ENCODE results near the gene XPO6.

Gene XPO6

GRCh38 chr16:28161626-28162025 lies 50.1 kb downstream of the XPO6 start:
- no peak overlapping the region for H3K27ac ChIP-seq (ENCODE audit: low read length)
- no peak for DNase-seq (ENCODE audit: low read depth, low spot score)
- no peaks in the 10 kb centered on the region for H3K27me3 ChIP-seq (ENCODE audit: control insufficient read depth, insufficient read depth, low read length)
- no peaks in the 10 kb centered on the region for H3K9me3 ChIP-seq (ENCODE audit: control insufficient read depth, insufficient read depth, low read length)
- peaks cover 3% of the 10 kb centered on the region; the same call in 1 of the 2 replicates for H3K36me3 ChIP-seq (ENCODE audit: control insufficient read depth, insufficient read depth, low read length)
- no peak overlapping the region for H3K4me3 ChIP-seq (ENCODE audit: low read length)
- H3K4me1 ChIP-seq (ENCODE audit: control insufficient read depth, insufficient read depth, low read length), result no peaks in the 10 kb centered on the region

GRCh38 chr16:28158136-28158535 lies 53.6 kb downstream of the XPO6 start:
- DNase-seq (ENCODE audit: low read depth, low spot score), result no peak
- no peak overlapping the region for H3K27ac ChIP-seq (ENCODE audit: low read length)

GRCh38 chr16:28156056-28156680 lies 55.6 kb downstream of the XPO6 start:
- Histone ChIP-seq H3K4me3 (ENCODE audit: low read length) (no peak overlapping the region), H3K27ac (ENCODE audit: low read length) (no peak overlapping the region), H3K4me1 (ENCODE audit: control insufficient read depth, insufficient read depth, low read length) (no peaks in the 10 kb centered on the region), H3K9me3 (ENCODE audit: control insufficient read depth, insufficient read depth, low read length) (no peaks in the 10 kb centered on the region), H3K36me3 (ENCODE audit: control insufficient read depth, insufficient read depth, low read length) (peaks cover 9% of the 10 kb centered on the region; the same call in 1 of the 2 replicates), H3K27me3 (ENCODE audit: control insufficient read depth, insufficient read depth, low read length) (no peaks in the 10 kb centered on the region)
- WGBS (ENCODE audit: insufficient coverage, insufficient read length), result no CpG with 5 or more reads among the region's 10 CpGs
- no peak for DNase-seq (ENCODE audit: low read depth, low spot score)

More at GRCh38 chr16:28158136-28158535, 53.6 kb downstream of the XPO6 start:
- Histone ChIP-seq H3K9me3 (ENCODE audit: control insufficient read depth, insufficient read depth, low read length) (no peaks in the 10 kb centered on the region), H3K36me3 (ENCODE audit: control insufficient read depth, insufficient read depth, low read length) (peaks cover 4% of the 10 kb centered on the region; the same call in 1 of the 2 replicates), H3K4me1 (ENCODE audit: control insufficient read depth, insufficient read depth, low read length) (no peaks in the 10 kb centered on the region), H3K4me3 (ENCODE audit: low read length) (no peak overlapping the region), H3K27me3 (ENCODE audit: control insufficient read depth, insufficient read depth, low read length) (no peaks in the 10 kb centered on the region)
- WGBS (ENCODE audit: insufficient coverage, insufficient read length), result no CpG with 5 or more reads among the region's 1 CpG

- DNase-seq (ENCODE audit: low read depth, low spot score), result no peak
- no peaks in the 10 kb centered on the region for H3K27me3 ChIP-seq (ENCODE audit: control insufficient read depth, insufficient read depth, low read length)
- no peaks in the 10 kb centered on the region for H3K4me1 ChIP-seq (ENCODE audit: control insufficient read depth, insufficient read depth, low read length)
- no peaks in the 10 kb centered on the region for H3K9me3 ChIP-seq (ENCODE audit: control insufficient read depth, insufficient read depth, low read length)
- H3K4me3 ChIP-seq (ENCODE audit: low read length), result no peak overlapping the region
- no peak overlapping the region for H3K27ac ChIP-seq (ENCODE audit: low read length)
- no CpG with 5 or more reads among the region's 3 CpGs for WGBS (ENCODE audit: insufficient coverage, insufficient read length)
- H3K36me3 ChIP-seq (ENCODE audit: control insufficient read depth, insufficient read depth, low read length), result peaks cover 10% of the 10 kb centered on the region; the same call in 1 of the 2 replicates
Measured at GRCh38 chr16:28155293-28155692, 56.5 kb downstream of the XPO6 start.

GRCh38 chr16:28151180-28151579 lies 60.6 kb downstream of the XPO6 start:
- H3K27ac ChIP-seq (ENCODE audit: low read length), result no peak overlapping the region
- WGBS (ENCODE audit: insufficient coverage, insufficient read length), result no CpG with 5 or more reads among the region's 7 CpGs
- no peaks in the 10 kb centered on the region for H3K9me3 ChIP-seq (ENCODE audit: control insufficient read depth, insufficient read depth, low read length)
- peaks cover 10% of the 10 kb centered on the region; the same call in 1 of the 2 replicates for H3K36me3 ChIP-seq (ENCODE audit: control insufficient read depth, insufficient read depth, low read length)
- H3K4me3 ChIP-seq (ENCODE audit: low read length), result no peak overlapping the region
- H3K4me1 ChIP-seq (ENCODE audit: control insufficient read depth, insufficient read depth, low read length), result no peaks in the 10 kb centered on the region
- DNase-seq (ENCODE audit: low read depth, low spot score), result no peak
- no peaks in the 10 kb centered on the region for H3K27me3 ChIP-seq (ENCODE audit: control insufficient read depth, insufficient read depth, low read length)

GRCh38 chr16:28149011-28149888 lies 62.5 kb downstream of the XPO6 start:
- DNase-seq (ENCODE audit: low read depth, low spot score), result no peak

GRCh38 chr16:28146536-28146935 lies 65.2 kb downstream of the XPO6 start:
- no peaks in the 10 kb centered on the region for H3K27me3 ChIP-seq (ENCODE audit: control insufficient read depth, insufficient read depth, low read length)
- H3K27ac ChIP-seq (ENCODE audit: low read length), result no peak overlapping the region
- H3K9me3 ChIP-seq (ENCODE audit: control insufficient read depth, insufficient read depth, low read length), result no peaks in the 10 kb centered on the region
- peaks cover 4% of the 10 kb centered on the region; the same call in 1 of the 2 replicates for H3K36me3 ChIP-seq (ENCODE audit: control insufficient read depth, insufficient read depth, low read length)
- no CpG with 5 or more reads among the region's 3 CpGs for WGBS (ENCODE audit: insufficient coverage, insufficient read length)
- no peaks in the 10 kb centered on the region for H3K4me1 ChIP-seq (ENCODE audit: control insufficient read depth, insufficient read depth, low read length)
- DNase-seq (ENCODE audit: low read depth, low spot score), result no peak
- no peak overlapping the region for H3K4me3 ChIP-seq (ENCODE audit: low read length)

More at GRCh38 chr16:28149011-28149888, 62.5 kb downstream of the XPO6 start:
- peaks cover 6% of the 10 kb centered on the region; the same call in 1 of the 2 replicates for H3K36me3 ChIP-seq (ENCODE audit: control insufficient read depth, insufficient read depth, low read length)
- H3K4me3 ChIP-seq (ENCODE audit: low read length), result no peak overlapping the region
- H3K9me3 ChIP-seq (ENCODE audit: control insufficient read depth, insufficient read depth, low read length), result no peaks in the 10 kb centered on the region
- WGBS (ENCODE audit: insufficient coverage, insufficient read length), result no CpG with 5 or more reads among the region's 12 CpGs
- H3K27me3 ChIP-seq (ENCODE audit: control insufficient read depth, insufficient read depth, low read length), result no peaks in the 10 kb centered on the region
- no peaks in the 10 kb centered on the region for H3K4me1 ChIP-seq (ENCODE audit: control insufficient read depth, insufficient read depth, low read length)
- H3K27ac ChIP-seq (ENCODE audit: low read length), result no peak overlapping the region

- WGBS (ENCODE audit: insufficient coverage, insufficient read length), result no CpG with 5 or more reads among the region's 2 CpGs
- DNase-seq (ENCODE audit: low read depth, low spot score), result no peak
- no peaks in the 10 kb centered on the region for H3K27me3 ChIP-seq (ENCODE audit: control insufficient read depth, insufficient read depth, low read length)
- H3K4me3 ChIP-seq (ENCODE audit: low read length), result no peak overlapping the region
- H3K9me3 ChIP-seq (ENCODE audit: control insufficient read depth, insufficient read depth, low read length), result no peaks in the 10 kb centered on the region
- no peak overlapping the region for H3K27ac ChIP-seq (ENCODE audit: low read length)
- no peaks in the 10 kb centered on the region; the same call in 1 of the 2 replicates for H3K36me3 ChIP-seq (ENCODE audit: control insufficient read depth, insufficient read depth, low read length)
- H3K4me1 ChIP-seq (ENCODE audit: control insufficient read depth, insufficient read depth, low read length), result no peaks in the 10 kb centered on the region
Measured at GRCh38 chr16:28145796-28146195, 66.0 kb downstream of the XPO6 start.

- Histone ChIP-seq H3K27me3 (ENCODE audit: control insufficient read depth, insufficient read depth, low read length) (no peaks in the 10 kb centered on the region), H3K4me1 (ENCODE audit: control insufficient read depth, insufficient read depth, low read length) (no peaks in the 10 kb centered on the region), H3K36me3 (ENCODE audit: control insufficient read depth, insufficient read depth, low read length) (peaks cover 3% of the 10 kb centered on the region; the same call in 1 of the 2 replicates), H3K4me3 (ENCODE audit: low read length) (no peak overlapping the region), H3K9me3 (ENCODE audit: control insufficient read depth, insufficient read depth, low read length) (no peaks in the 10 kb centered on the region), H3K27ac (ENCODE audit: low read length) (no peak overlapping the region)
- WGBS (ENCODE audit: insufficient coverage, insufficient read length), result no CpG with 5 or more reads among the region's 5 CpGs
- no peak for DNase-seq (ENCODE audit: low read depth, low spot score)
Measured at GRCh38 chr16:28140788-28141618, 70.8 kb downstream of the XPO6 start.

- Histone ChIP-seq H3K36me3 (ENCODE audit: control insufficient read depth, insufficient read depth, low read length) (peaks cover 3% of the 10 kb centered on the region; the same call in 1 of the 2 replicates), H3K27me3 (ENCODE audit: control insufficient read depth, insufficient read depth, low read length) (no peaks in the 10 kb centered on the region), H3K27ac (ENCODE audit: low read length) (no peak overlapping the region), H3K4me3 (ENCODE audit: low read length) (no peak overlapping the region), H3K4me1 (ENCODE audit: control insufficient read depth, insufficient read depth, low read length) (no peaks in the 10 kb centered on the region), H3K9me3 (ENCODE audit: control insufficient read depth, insufficient read depth, low read length) (no peaks in the 10 kb centered on the region)
- no peak for DNase-seq (ENCODE audit: low read depth, low spot score)
- no CpG with 5 or more reads among the region's 1 CpG for WGBS (ENCODE audit: insufficient coverage, insufficient read length)
Measured at GRCh38 chr16:28139530-28139929, 72.2 kb downstream of the XPO6 start.

Data from iPS DF 6.9 (cell line).